HG03442 (cell line): ENCODE measurements around the gene TUBG2.
A peak's percentile ranks its signal among the peaks of the same experiment; 100 is the strongest.
"Not testable (repeated sequence)": the region's sequence is repeated elsewhere in the genome, so short reads cannot be mapped to it uniquely, and the experiment has no call there.

Source experiments
- ATAC-seq: cut with Tn5 transposase; IDR thresholded peaks from one replicate; pipeline ENCODE4 v1.9.1; 2021; ENCODE audit warnings: mild to moderate bottlenecking, moderate library complexity; ENCODE audit not compliant: unreplicated experiment

The TUBG2 gene

GRCh38 chr17:42659079-42659931, at the start of gene TUBG2:
TSS of gene TUBG2 (plus strand) at chr17:42659284. CDS start at chr17:42659504, 220 bp downstream.
- ATAC-seq = no peak

GRCh38 chr17:42609814-42610801, 49.0 kb upstream of the TUBG2 start:
- not testable (repeated sequence) for ATAC-seq

- no peak for ATAC-seq
Observed at GRCh38 chr17:42612013-42612412, 47.1 kb upstream of the TUBG2 start.

GRCh38 chr17:42613699-42614295, 45.3 kb upstream of the TUBG2 start:
- no peak for ATAC-seq

- ATAC-seq = peak; percentile 11
Observed at GRCh38 chr17:42617956-42618431, 41.1 kb upstream of the TUBG2 start.

- peak; percentile 69 for ATAC-seq
Observed at GRCh38 chr17:42618442-42619150, 40.5 kb upstream of the TUBG2 start.

- ATAC-seq = not testable (repeated sequence)
Observed at GRCh38 chr17:42621987-42622386, 37.1 kb upstream of the TUBG2 start.

- no peak for ATAC-seq
Observed at GRCh38 chr17:42623271-42623670, 35.8 kb upstream of the TUBG2 start.

GRCh38 chr17:42623732-42624596, 35.1 kb upstream of the TUBG2 start:
- no peak for ATAC-seq

- ATAC-seq = not testable (repeated sequence)
Observed at GRCh38 chr17:42627032-42627764, 31.9 kb upstream of the TUBG2 start.

GRCh38 chr17:42629411-42630009, 29.6 kb upstream of the TUBG2 start:
- no peak for ATAC-seq

GRCh38 chr17:42632949-42633444, 26.1 kb upstream of the TUBG2 start:
- ATAC-seq = no peak

GRCh38 chr17:42639525-42640113, 19.5 kb upstream of the TUBG2 start:
- ATAC-seq = no peak

GRCh38 chr17:42640121-42640520, 19.0 kb upstream of the TUBG2 start:
- ATAC-seq = no peak

- no peak for ATAC-seq
Observed at GRCh38 chr17:42642336-42642735, 16.7 kb upstream of the TUBG2 start.

GRCh38 chr17:42647778-42648177, 11.3 kb upstream of the TUBG2 start:
- ATAC-seq = no peak

- ATAC-seq = no peak
Observed at GRCh38 chr17:42651392-42651791, 7.7 kb upstream of the TUBG2 start.
